HepG2 (cell line): ENCODE measurements around the gene P2RY2. TPM values are rescaled to one million over a fixed set of nuclear protein-coding genes. Genes with fewer than 3 reads are reported as not detected.

ENCODE experiments used
- ATAC-seq: fragments of 200-7000 bp; cut with Tn5 transposase; 3 replicates; pipeline ENCODE4 v1.9.1; 2020; ENCODE audit warnings: mild to moderate bottlenecking, moderate library complexity
- BruUV-seq: library from RNA; stranded (reverse); fragments of 400-500 nt; replicated peaks from 2 replicates; lab custom pipeline; 2021; lab: Mats Ljungman, UMichigan
- CTCF ChIA-PET: fragments of 300-600 bp; formaldehyde crosslinking; extraction: SDS; loops from one replicate; lab custom pipeline; 2021; ENCODE audit warnings: low total read pairs, inconsistent platforms, low intra/inter-chr PET ratio; lab: Yijun Ruan, JAX
- POLR2A ChIA-PET: fragments of 350-600 bp; sonication (Branson Sonifier 250); formaldehyde crosslinking; loops from one replicate; lab custom pipeline; 2020; ENCODE audit warnings: antibody characterized with exemption, inconsistent platforms; lab: Yijun Ruan, JAX
- DNase-seq: peaks from one replicate; pipeline ENCODE4 v3.0.0-alpha.2; 2015; ENCODE audit warnings: low spot score
- FAIRE-seq: peaks from 3 replicates; lab custom pipeline; 2011; peaks lifted over from hg19 to GRCh38; lab: Jason Lieb, UNC
- H2AFZ ChIP-seq: one replicate; pipeline ENCODE4 v1.6.1; 2011; ENCODE audit warnings: low read length, inconsistent platforms
- H3K27ac ChIP-seq: fragments of 300-600 bp; 3 replicates; pipeline ENCODE4 v1.8.0; 2011; ENCODE audit warnings: mixed run types, mild to moderate bottlenecking, mixed read lengths, low read length, inconsistent platforms; ENCODE audit not compliant: insufficient read depth; ENCODE audit errors: extremely low read length
- H3K27me3 ChIP-seq, 2 experiments: fragments of 200-600 bp in 1 of 2; 2 replicates in 1 of 2; 3 replicates in 1 of 2; pipeline versions ENCODE4 v1.6.0 to v1.8.0; 2011; ENCODE audit warnings: low read length in 2 of 2, mild to moderate bottlenecking in 2 of 2, moderate library complexity in 2 of 2, inconsistent platforms in 1 of 2; ENCODE audit not compliant: insufficient read depth in 2 of 2, control insufficient read depth in 1 of 2
- H3K36me3 ChIP-seq, 2 experiments: fragments of 200-600 bp in 1 of 2; replicated peaks in 1 of 2; 2 replicates in 1 of 2; 3 replicates in 1 of 2; pipeline versions ENCODE4 v1.5.1 to v1.8.0; 2011; ENCODE audit warnings: low read length in 2 of 2, inconsistent platforms in 1 of 2; ENCODE audit not compliant: insufficient read depth in 2 of 2, control insufficient read depth in 1 of 2
- H3K4me1 ChIP-seq: 2 replicates; pipeline ENCODE4 v1.5.1; 2012; ENCODE audit warnings: low read length, inconsistent platforms; ENCODE audit not compliant: insufficient read depth
- H3K4me2 ChIP-seq: 2 replicates; pipeline ENCODE4 v1.6.0; 2011; ENCODE audit warnings: low read depth, low read length, inconsistent platforms
- H3K4me3 ChIP-seq, 3 experiments: fragments of 200-600 bp in 1 of 3; sonication (generic), shearing (Covaris generic) in 1 of 3; replicated peaks in 1 of 3; 2 replicates each; pipeline ENCODE4 v1.5.1; 2011 to 2016; ENCODE audit warnings: low read length in 3 of 3, inconsistent platforms in 2 of 3, low read depth in 2 of 3, mild to moderate bottlenecking in 2 of 3, control low read depth in 1 of 3, mixed read lengths in 1 of 3; ENCODE audit not compliant: insufficient read depth in 1 of 3
- H3K79me2 ChIP-seq: one replicate; pipeline ENCODE4 v1.6.1; 2011; ENCODE audit warnings: low read length, inconsistent platforms; ENCODE audit not compliant: insufficient read depth
- H3K9ac ChIP-seq: 2 replicates; pipeline ENCODE4 v1.6.0; 2011; ENCODE audit warnings: mild to moderate bottlenecking, low read depth, low read length, inconsistent platforms; ENCODE audit not compliant: insufficient read depth
- H3K9me3 ChIP-seq: 2 replicates; pipeline ENCODE4 v1.5.1; 2012; ENCODE audit warnings: mild to moderate bottlenecking, low read length
- H4K20me1 ChIP-seq: 2 replicates; pipeline ENCODE4 v1.6.0; 2011; ENCODE audit warnings: inconsistent platforms, mild to moderate bottlenecking, low read length, moderate library complexity; ENCODE audit not compliant: insufficient read depth
- ARHGAP35 ChIP-seq: sonication (generic); formaldehyde crosslinking; IDR thresholded peaks from 2 replicates; pipeline ENCODE4 v1.9.0; 2022; ENCODE audit warnings: mild to moderate bottlenecking, inconsistent platforms, moderate library complexity, missing genetic modification reagents, borderline replicate concordance
- FOSL1 ChIP-seq: sonication (generic); formaldehyde crosslinking; IDR thresholded peaks from 2 replicates; pipeline ENCODE4 v1.9.0; 2021; ENCODE audit warnings: missing genetic modification reagents, borderline replicate concordance
- HCFC1 ChIP-seq: fragments of 150-350 bp; IDR thresholded peaks from 2 replicates; pipeline ENCODE4 v1.6.1; 2014; ENCODE audit warnings: low read depth, low read length
- HHEX ChIP-seq: IDR thresholded peaks from 2 replicates; pipeline ENCODE4 v1.6.1; 2016; ENCODE audit warnings: control low read depth
- TEAD3 ChIP-seq: optimal IDR thresholded peaks from 2 replicates; pipeline ENCODE3; 2016; ENCODE audit warnings: borderline replicate concordance
- ZMYM3 ChIP-seq: sonication (generic); formaldehyde crosslinking; IDR thresholded peaks from 2 replicates; pipeline ENCODE4 v1.5.1; 2020; ENCODE audit warnings: mild to moderate bottlenecking, missing genetic modification reagents
- ZNF225 ChIP-seq: sonication (generic); formaldehyde crosslinking; IDR thresholded peaks from 2 replicates; pipeline ENCODE4 v1.4.0; 2020; ENCODE audit warnings: mild to moderate bottlenecking, missing genetic modification reagents
- ZNF614 ChIP-seq: IDR thresholded peaks from 2 replicates; pipeline ENCODE4 v1.6.1; 2018; ENCODE audit warnings: missing biosample characterization, missing genetic modification reagents, inconsistent platforms, borderline replicate concordance
- ZNF768 ChIP-seq: sonication (generic); formaldehyde crosslinking; IDR thresholded peaks from 2 replicates; pipeline ENCODE4 v1.4.0; 2020; ENCODE audit warnings: missing genetic modification reagents
- ZSCAN21 ChIP-seq: sonication (generic); formaldehyde crosslinking; IDR thresholded peaks from 2 replicates; pipeline ENCODE4 v1.8.0; 2022; ENCODE audit warnings: mild to moderate bottlenecking, missing genetic modification reagents, moderate library complexity, borderline replicate concordance
- WGBS: methylation state at CpG from one replicate; pipeline ENCODE4 v1.1.6; 2017; ENCODE audit warnings: low lambda C conversion rate; 5-methylcytosine and 5-hydroxymethylcytosine counted together
- in situ Hi-C: cut with HindIII; loops from 2 replicates; pipeline ENCODE4 v1.10.0; 2017; ENCODE audit warnings: low pct_unique_long_range_greater_than_20kb; ENCODE audit not compliant: extremely low pct_ligation_motif_present
- intact Hi-C: fragments of 100-400 bp; cut with micrococcal nuclease; formaldehyde crosslinking; loops from one replicate; pipeline ENCODE4 v1.10.0; 2022; ENCODE audit not compliant: unreplicated experiment
- polyA plus RNA-seq, 8 experiments: library from polyadenylated mRNA; depleted of rRNA in 3 of 8; stranded (reverse) in 7 of 8; unstranded in 1 of 8; fragments of >200 nt; fragmentation: Illumina TruSeq in 4 of 8; extraction: Trizol in 4 of 8; gene quantifications; 2 replicates each; pipeline versions ENCODE4 v1.2.1 to v1.2.3, GENCODE V29; 2011 to 2016; ENCODE audit warnings: low read depth in 4 of 8, missing spikeins in 1 of 8, mixed read lengths in 1 of 8; ENCODE audit not compliant: insufficient read depth in 1 of 8
- total RNA-seq, 5 experiments: library from RNA; depleted of rRNA; stranded (reverse); fragments of >200 nt; fragmentation: Illumina TruSeq; extraction: Trizol; gene quantifications; 2 replicates each; pipeline ENCODE4 v1.2.3, GENCODE V29; 2016; ENCODE audit warnings: low read depth in 1 of 5
- TF ChIP-seq, protein P1 (sequence below): sonication (generic); formaldehyde crosslinking; IDR thresholded peaks from 2 replicates; pipeline ENCODE4 v1.4.0; 2020; ENCODE audit warnings: missing genetic modification reagents, mild to moderate bottlenecking, borderline replicate concordance
- TF ChIP-seq, protein P2 (sequence below): IDR thresholded peaks from 2 replicates; pipeline ENCODE4 v1.6.1; 2016
- TF ChIP-seq, protein P3 (sequence below): sonication (generic); formaldehyde crosslinking; IDR thresholded peaks from 2 replicates; pipeline ENCODE4 v1.5.1; 2020; ENCODE audit warnings: mild to moderate bottlenecking, missing genetic modification reagents, moderate library complexity
- TF ChIP-seq, protein P4 (sequence below): IDR thresholded peaks from 2 replicates; pipeline ENCODE4 v1.6.1; 2016; ENCODE audit warnings: missing compliant biosample characterization, missing genetic modification reagents, borderline replicate concordance

P2RY2 gene
- total and polyA plus RNA-seq, 2 of the 13 experiments (the other 11 are each of a cell fraction or from before 2014, with no cell fraction given): 0.95 to 3.1 TPM

DNA sequence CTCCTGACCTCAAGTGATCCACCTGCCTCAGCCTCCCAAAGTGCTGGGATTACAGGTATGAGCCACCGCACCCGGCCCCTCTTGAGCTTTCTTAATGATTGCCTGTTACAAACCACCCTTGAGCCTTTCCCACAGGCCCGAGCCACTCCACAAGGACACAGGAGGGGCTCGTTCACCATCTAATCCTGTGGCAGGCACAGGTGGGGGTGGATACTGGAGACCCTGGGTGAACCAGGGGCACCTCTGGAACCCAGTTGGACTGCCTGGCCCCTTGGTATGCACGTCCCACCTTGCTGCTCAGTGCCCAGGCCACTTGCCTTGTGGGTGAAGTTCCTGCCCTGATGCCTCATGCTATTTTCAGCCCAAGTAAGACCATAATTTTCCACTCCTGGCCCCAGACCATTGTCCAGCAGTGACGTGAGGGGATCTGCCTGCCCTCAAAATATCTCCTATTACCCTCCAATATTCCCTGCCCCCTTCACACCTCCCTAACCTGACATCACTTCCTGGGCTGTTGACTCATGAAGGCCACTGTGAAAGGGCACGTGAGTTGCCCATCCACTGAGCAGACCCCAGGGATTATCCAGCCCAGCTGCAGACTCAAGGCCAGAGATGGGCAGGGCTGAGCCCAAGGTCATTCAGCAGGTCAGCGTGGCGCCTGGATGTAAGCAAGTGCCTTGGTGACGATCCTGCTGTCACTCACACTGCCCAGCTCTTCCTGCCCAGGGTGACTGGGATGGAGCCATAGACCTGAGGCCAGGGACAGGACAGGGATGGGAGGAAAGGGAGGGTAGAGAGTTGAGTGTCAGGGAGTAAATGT lies 19.6 kb downstream of the P2RY2 start:
- 19% methylated on average over 10 of the region's 10 CpGs for WGBS
- ATAC-seq: peak; percentile 71
- Histone ChIP-seq H3K36me3 (no peaks in the 10 kb centered on the region), H3K4me3 (no peak overlapping the region; a peak in 1 of 6 replicates), H3K27ac (peak overlapping the region; percentile 61), H3K27me3 (no peaks in the 10 kb centered on the region), H3K9ac (peak overlapping the region; percentile 51), H3K9me3 (no peaks in the 10 kb centered on the region), H3K4me2 (peak overlapping the region; percentile 29; the same call in 1 of the 2 replicates), H2AFZ (no peak overlapping the region), H3K79me2 (no peaks in the 10 kb centered on the region), H3K4me1 (peaks cover 44% of the 10 kb centered on the region), H4K20me1 (no peaks in the 10 kb centered on the region)
- intact Hi-C loops: no loop called here
- DNase-seq: peak; percentile 95
- in situ Hi-C loops: loop anchor here (5.0 kb wide), 1 partner anchor 50 kb away; no protein-coding TSS in a partner anchor
- ChIA-PET POLR2A (interaction anchor here (0.9 to 1.4 kb wide), 3 partner anchors 15 to 20 kb away, joined by 3 to 4 read pairs (median 3); no protein-coding TSS in a partner anchor), CTCF (interaction anchor here (0.7 to 1.3 kb wide), 2 partner anchors 51 to 54 kb away, joined by 3 to 6 read pairs; no protein-coding TSS in a partner anchor)
- no TSS peak for BruUV-seq
- FAIRE-seq: no peak
- TF ChIP-seq TEAD3 (CRISPR knock-in tag) (peak; percentile 47), HHEX (CRISPR knock-in tag) (no peak), ARHGAP35 (CRISPR knock-in tag) (no peak), ZSCAN21 (CRISPR knock-in tag) (peak; percentile 65; the same call in 1 of the 2 replicates), ZNF225 (CRISPR knock-in tag) (no peak), HCFC1 (no peak), ZNF614 (peak; percentile 75; the same call in 1 of the 2 replicates), ZMYM3 (CRISPR knock-in tag) (peak; percentile 62; the same call in 1 of the 2 replicates), ZNF768 (CRISPR knock-in tag) (peak; percentile 22; the same call in 1 of the 2 replicates), FOSL1 (CRISPR knock-in tag) (peak; percentile 63; the same call in 1 of the 2 replicates)
- TF ChIP-seq, protein P1, sequence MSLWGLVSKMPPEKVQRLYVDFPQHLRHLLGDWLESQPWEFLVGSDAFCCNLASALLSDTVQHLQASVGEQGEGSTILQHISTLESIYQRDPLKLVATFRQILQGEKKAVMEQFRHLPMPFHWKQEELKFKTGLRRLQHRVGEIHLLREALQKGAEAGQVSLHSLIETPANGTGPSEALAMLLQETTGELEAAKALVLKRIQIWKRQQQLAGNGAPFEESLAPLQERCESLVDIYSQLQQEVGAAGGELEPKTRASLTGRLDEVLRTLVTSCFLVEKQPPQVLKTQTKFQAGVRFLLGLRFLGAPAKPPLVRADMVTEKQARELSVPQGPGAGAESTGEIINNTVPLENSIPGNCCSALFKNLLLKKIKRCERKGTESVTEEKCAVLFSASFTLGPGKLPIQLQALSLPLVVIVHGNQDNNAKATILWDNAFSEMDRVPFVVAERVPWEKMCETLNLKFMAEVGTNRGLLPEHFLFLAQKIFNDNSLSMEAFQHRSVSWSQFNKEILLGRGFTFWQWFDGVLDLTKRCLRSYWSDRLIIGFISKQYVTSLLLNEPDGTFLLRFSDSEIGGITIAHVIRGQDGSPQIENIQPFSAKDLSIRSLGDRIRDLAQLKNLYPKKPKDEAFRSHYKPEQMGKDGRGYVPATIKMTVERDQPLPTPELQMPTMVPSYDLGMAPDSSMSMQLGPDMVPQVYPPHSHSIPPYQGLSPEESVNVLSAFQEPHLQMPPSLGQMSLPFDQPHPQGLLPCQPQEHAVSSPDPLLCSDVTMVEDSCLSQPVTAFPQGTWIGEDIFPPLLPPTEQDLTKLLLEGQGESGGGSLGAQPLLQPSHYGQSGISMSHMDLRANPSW: no peak
- TF ChIP-seq, protein P2, sequence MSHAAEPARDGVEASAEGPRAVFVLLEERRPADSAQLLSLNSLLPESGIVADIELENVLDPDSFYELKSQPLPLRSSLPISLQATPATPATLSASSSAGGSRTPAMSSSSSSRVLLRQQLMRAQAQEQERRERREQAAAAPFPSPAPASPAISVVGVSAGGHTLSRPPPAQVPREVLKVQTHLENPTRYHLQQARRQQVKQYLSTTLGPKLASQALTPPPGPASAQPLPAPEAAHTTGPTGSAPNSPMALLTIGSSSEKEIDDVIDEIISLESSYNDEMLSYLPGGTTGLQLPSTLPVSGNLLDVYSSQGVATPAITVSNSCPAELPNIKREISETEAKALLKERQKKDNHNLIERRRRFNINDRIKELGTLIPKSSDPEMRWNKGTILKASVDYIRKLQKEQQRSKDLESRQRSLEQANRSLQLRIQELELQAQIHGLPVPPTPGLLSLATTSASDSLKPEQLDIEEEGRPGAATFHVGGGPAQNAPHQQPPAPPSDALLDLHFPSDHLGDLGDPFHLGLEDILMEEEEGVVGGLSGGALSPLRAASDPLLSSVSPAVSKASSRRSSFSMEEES (CRISPR knock-in tag): peak; percentile 95; the same call in 1 of the 2 replicates
- TF ChIP-seq, protein P3, sequence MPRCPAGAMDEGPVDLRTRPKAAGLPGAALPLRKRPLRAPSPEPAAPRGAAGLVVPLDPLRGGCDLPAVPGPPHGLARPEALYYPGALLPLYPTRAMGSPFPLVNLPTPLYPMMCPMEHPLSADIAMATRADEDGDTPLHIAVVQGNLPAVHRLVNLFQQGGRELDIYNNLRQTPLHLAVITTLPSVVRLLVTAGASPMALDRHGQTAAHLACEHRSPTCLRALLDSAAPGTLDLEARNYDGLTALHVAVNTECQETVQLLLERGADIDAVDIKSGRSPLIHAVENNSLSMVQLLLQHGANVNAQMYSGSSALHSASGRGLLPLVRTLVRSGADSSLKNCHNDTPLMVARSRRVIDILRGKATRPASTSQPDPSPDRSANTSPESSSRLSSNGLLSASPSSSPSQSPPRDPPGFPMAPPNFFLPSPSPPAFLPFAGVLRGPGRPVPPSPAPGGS (CRISPR knock-in tag): 0 out of 2 replicates have a peak, but pooled peaks have one; percentile 55
- TF ChIP-seq, protein P4, sequence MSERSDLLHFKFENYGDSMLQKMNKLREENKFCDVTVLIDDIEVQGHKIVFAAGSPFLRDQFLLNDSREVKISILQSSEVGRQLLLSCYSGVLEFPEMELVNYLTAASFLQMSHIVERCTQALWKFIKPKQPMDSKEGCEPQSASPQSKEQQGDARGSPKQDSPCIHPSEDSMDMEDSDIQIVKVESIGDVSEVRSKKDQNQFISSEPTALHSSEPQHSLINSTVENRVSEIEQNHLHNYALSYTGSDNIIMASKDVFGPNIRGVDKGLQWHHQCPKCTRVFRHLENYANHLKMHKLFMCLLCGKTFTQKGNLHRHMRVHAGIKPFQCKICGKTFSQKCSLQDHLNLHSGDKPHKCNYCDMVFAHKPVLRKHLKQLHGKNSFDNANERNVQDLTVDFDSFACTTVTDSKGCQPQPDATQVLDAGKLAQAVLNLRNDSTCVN: peak; percentile 29; the same call in 1 of the 2 replicates
